Rectal smooth muscle tissue (tissue), 1 donor: ENCODE data around the gene DDRGK1.

Experiments
- H3K27ac ChIP-seq: one replicate; pipeline ENCODE4 v1.7.0; 2013; ENCODE audit warnings: low read depth, low read length, inconsistent platforms
- H3K27me3 ChIP-seq: one replicate; pipeline ENCODE4 v1.7.0; 2013; ENCODE audit warnings: low read length; ENCODE audit not compliant: control insufficient read depth, insufficient read depth
- H3K36me3 ChIP-seq: one replicate; pipeline ENCODE4 v1.7.0; 2013; ENCODE audit warnings: low read length; ENCODE audit not compliant: control insufficient read depth, insufficient read depth
- H3K4me1 ChIP-seq: one replicate; pipeline ENCODE4 v1.7.0; 2013; ENCODE audit warnings: low read length; ENCODE audit not compliant: control insufficient read depth, insufficient read depth
- H3K4me3 ChIP-seq: one replicate; pipeline ENCODE4 v1.7.0; 2013; ENCODE audit warnings: low read length
- H3K9ac ChIP-seq: one replicate; pipeline ENCODE4 v1.7.0; 2013; ENCODE audit warnings: low read length

DDRGK1 gene

GRCh38 chr20:3204124-3204794 lies at the start of gene DDRGK1:
Gene DDRGK1, minus strand, starts transcription at chr20:3204682. Its CDS starts 55 bp downstream, at chr20:3204627.
- H3K27ac ChIP-seq: peak within 1 kb of the TSS; percentile 83
- peaks cover 6% of the 10 kb centered on the region for H3K4me1 ChIP-seq
- H3K27me3 ChIP-seq: no peaks in the 10 kb centered on the region
- peaks cover 9% of the 10 kb centered on the region for H3K36me3 ChIP-seq
- H3K9ac ChIP-seq: peak within 1 kb of the TSS; percentile 85
- peak within 1 kb of the TSS; percentile 94 for H3K4me3 ChIP-seq

- Histone ChIP-seq H3K9ac (no peak overlapping the region), H3K36me3 (peaks cover 15% of the 10 kb centered on the region)
These were observed 47.3 kb upstream of the DDRGK1 start for GRCh38 chr20:3251806-3252205.

GRCh38 chr20:3250091-3250504 lies 45.6 kb upstream of the DDRGK1 start:
- H3K27me3 ChIP-seq: no peaks in the 10 kb centered on the region
- peaks cover 4% of the 10 kb centered on the region for H3K36me3 ChIP-seq
- H3K4me1 ChIP-seq: no peaks in the 10 kb centered on the region
- H3K27ac ChIP-seq: no peak overlapping the region
- no peak overlapping the region for H3K4me3 ChIP-seq
- H3K9ac ChIP-seq: no peak overlapping the region

More at GRCh38 chr20:3251806-3252205, 47.3 kb upstream of the DDRGK1 start:
- Histone ChIP-seq H3K4me1 (no peaks in the 10 kb centered on the region), H3K27ac (no peak overlapping the region), H3K4me3 (no peak overlapping the region), H3K27me3 (no peaks in the 10 kb centered on the region)

- no peak overlapping the region for H3K4me3 ChIP-seq
- no peaks in the 10 kb centered on the region for H3K4me1 ChIP-seq
- H3K9ac ChIP-seq: no peak overlapping the region
- H3K27ac ChIP-seq: no peak overlapping the region
- peaks cover 3% of the 10 kb centered on the region for H3K36me3 ChIP-seq
- no peaks in the 10 kb centered on the region for H3K27me3 ChIP-seq
These were observed 44.5 kb upstream of the DDRGK1 start for GRCh38 chr20:3248993-3249347.

- Histone ChIP-seq H3K27me3 (no peaks in the 10 kb centered on the region), H3K9ac (no peak overlapping the region), H3K36me3 (no peaks in the 10 kb centered on the region), H3K4me3 (peak overlapping the region; percentile 32), H3K4me1 (no peaks in the 10 kb centered on the region), H3K27ac (no peak overlapping the region)
These were observed 43.9 kb upstream of the DDRGK1 start for GRCh38 chr20:3248167-3248992.

- no peak overlapping the region for H3K9ac ChIP-seq
- H3K36me3 ChIP-seq: no peaks in the 10 kb centered on the region
- H3K27ac ChIP-seq: no peak overlapping the region
- no peak overlapping the region for H3K4me3 ChIP-seq
- no peaks in the 10 kb centered on the region for H3K27me3 ChIP-seq
- no peaks in the 10 kb centered on the region for H3K4me1 ChIP-seq
These were observed 43.2 kb upstream of the DDRGK1 start for GRCh38 chr20:3247638-3248037.

GRCh38 chr20:3246682-3247081 lies 42.2 kb upstream of the DDRGK1 start:
- H3K4me3 ChIP-seq: no peak overlapping the region
- no peak overlapping the region for H3K27ac ChIP-seq
- H3K4me1 ChIP-seq: no peaks in the 10 kb centered on the region
- no peaks in the 10 kb centered on the region for H3K27me3 ChIP-seq
- no peak overlapping the region for H3K9ac ChIP-seq
- no peaks in the 10 kb centered on the region for H3K36me3 ChIP-seq

- Histone ChIP-seq H3K27me3 (peaks cover 2% of the 10 kb centered on the region), H3K9ac (no peak overlapping the region), H3K4me3 (no peak overlapping the region), H3K4me1 (no peaks in the 10 kb centered on the region), H3K36me3 (no peaks in the 10 kb centered on the region), H3K27ac (no peak overlapping the region)
These were observed 41.2 kb upstream of the DDRGK1 start for GRCh38 chr20:3245711-3246110.

- Histone ChIP-seq H3K9ac (no peak overlapping the region), H3K27me3 (peaks cover 5% of the 10 kb centered on the region), H3K4me3 (no peak overlapping the region), H3K4me1 (no peaks in the 10 kb centered on the region), H3K27ac (no peak overlapping the region), H3K36me3 (no peaks in the 10 kb centered on the region)
These were observed 40.7 kb upstream of the DDRGK1 start for GRCh38 chr20:3245156-3245555.

- H3K27me3 ChIP-seq: peaks cover 11% of the 10 kb centered on the region
- H3K4me1 ChIP-seq: no peaks in the 10 kb centered on the region
- no peak overlapping the region for H3K27ac ChIP-seq
- H3K9ac ChIP-seq: no peak overlapping the region
- H3K36me3 ChIP-seq: no peaks in the 10 kb centered on the region
- no peak overlapping the region for H3K4me3 ChIP-seq
These were observed 40.1 kb upstream of the DDRGK1 start for GRCh38 chr20:3244613-3245012.

GRCh38 chr20:3243718-3244358 lies 39.4 kb upstream of the DDRGK1 start:
- Histone ChIP-seq H3K27ac (no peak overlapping the region), H3K4me1 (no peaks in the 10 kb centered on the region), H3K27me3 (peaks cover 14% of the 10 kb centered on the region), H3K36me3 (no peaks in the 10 kb centered on the region), H3K9ac (no peak overlapping the region), H3K4me3 (no peak overlapping the region)

GRCh38 chr20:3242172-3242692 lies 37.8 kb upstream of the DDRGK1 start:
- H3K27me3 ChIP-seq: peaks cover 23% of the 10 kb centered on the region
- H3K27ac ChIP-seq: no peak overlapping the region
- H3K4me1 ChIP-seq: no peaks in the 10 kb centered on the region
- H3K9ac ChIP-seq: no peak overlapping the region
- no peaks in the 10 kb centered on the region for H3K36me3 ChIP-seq
- H3K4me3 ChIP-seq: no peak overlapping the region
